Fibroblast of lung (primary cell): ENCODE measurements around the gene SMTNL1. TPM values are rescaled to one million over a fixed set of nuclear protein-coding genes. Genes with fewer than 3 reads are reported as not detected.

Source experiments
- DNase-seq, 2 donors: peaks; one replicate each; pipeline versions ENCODE4 v3.0.0 to v3.0.0-alpha.2; 2010; ENCODE audit warnings: low read depth in 2 of 2
- H2AFZ ChIP-seq: 2 replicates; pipeline ENCODE4 v1.5.1; 2012; ENCODE audit warnings: low read length, control low read depth, inconsistent platforms
- H3K27ac ChIP-seq: 2 replicates; pipeline ENCODE4 v1.5.1; 2011; ENCODE audit warnings: low read length, control low read depth; ENCODE audit not compliant: insufficient read depth
- H3K27me3 ChIP-seq: 2 replicates; pipeline ENCODE4 v1.5.1; 2011; ENCODE audit warnings: mild to moderate bottlenecking, low read length; ENCODE audit not compliant: control insufficient read depth, insufficient read depth
- H3K36me3 ChIP-seq: 2 replicates; pipeline ENCODE4 v1.5.1; 2011; ENCODE audit warnings: low read length; ENCODE audit not compliant: control insufficient read depth, insufficient read depth
- H3K4me1 ChIP-seq: 2 replicates; pipeline ENCODE4 v1.5.1; 2011; ENCODE audit warnings: low read length; ENCODE audit not compliant: control insufficient read depth, insufficient read depth; ENCODE audit errors: extremely low read depth
- H3K4me2 ChIP-seq: 2 replicates; pipeline ENCODE4 v1.5.1; 2011; ENCODE audit warnings: low read length, control low read depth; ENCODE audit not compliant: insufficient read depth; ENCODE audit errors: extremely low read depth
- H3K4me3 ChIP-seq, 4 experiments: fragments of 200-600 bp in 1 of 4; sonication (generic) in 1 of 4; replicated peaks in 1 of 4; 2 replicates each; pipeline ENCODE4 v1.5.1; 2011 to 2016; ENCODE audit warnings: low read length in 4 of 4, low read depth in 3 of 4, mild to moderate bottlenecking in 3 of 4, control low read depth in 2 of 4, inconsistent platforms in 1 of 4, mixed read lengths in 1 of 4; ENCODE audit not compliant: insufficient read depth in 1 of 4; ENCODE audit errors: control extremely low read depth in 1 of 4
- H3K79me2 ChIP-seq: 2 replicates; pipeline ENCODE4 v1.5.1; 2012; ENCODE audit warnings: mild to moderate bottlenecking, low read length, inconsistent platforms; ENCODE audit not compliant: control insufficient read depth, insufficient read depth
- H3K9ac ChIP-seq: 2 replicates; pipeline ENCODE4 v1.5.1; 2011; ENCODE audit warnings: mild to moderate bottlenecking, low read length, control low read depth; ENCODE audit not compliant: insufficient read depth
- H3K9me3 ChIP-seq: 2 replicates; pipeline ENCODE4 v1.5.1; 2012; ENCODE audit warnings: low read depth, low read length; ENCODE audit not compliant: control insufficient read depth, insufficient read depth
- H4K20me1 ChIP-seq: 2 replicates; pipeline ENCODE4 v1.5.1; 2011; ENCODE audit warnings: low read length; ENCODE audit not compliant: control insufficient read depth, insufficient read depth; ENCODE audit errors: extremely low read depth
- EZH2 ChIP-seq: IDR thresholded peaks from 2 replicates; pipeline ENCODE4 v1.5.1; 2012; ENCODE audit warnings: low read length, control low read depth, mild to moderate bottlenecking; ENCODE audit errors: missing control alignments
- polyA plus RNA-seq, 2 donors: library from polyadenylated mRNA; depleted of rRNA in 1 of 2; stranded (reverse) in 1 of 2; unstranded in 1 of 2; fragments of >200 nt; gene quantifications; 2 replicates each; pipeline ENCODE4 v1.2.1, GENCODE V29; 2011 to 2012; ENCODE audit warnings: missing spikeins in 1 of 2
- total RNA-seq: library from RNA; depleted of rRNA; stranded (reverse); fragments of >200 nt; gene quantifications from 2 replicates; pipeline ENCODE4 v1.2.1, GENCODE V29; 2014
- TF ChIP-seq, protein P1 (sequence below), 2 donors: IDR thresholded peaks in 1 of 2; conservative IDR thresholded peaks in 1 of 2; 1 replicate in 1 of 2; 2 replicates in 1 of 2; pipeline ENCODE4 v1.5.1; 2011 to 2012; ENCODE audit warnings: low read length in 2 of 2, control low read depth in 1 of 2, inconsistent platforms in 1 of 2, low read depth in 1 of 2, mild to moderate bottlenecking in 1 of 2

SMTNL1 gene
- total and polyA plus RNA-seq, 2 donors (not counting 1 experiment from before 2014, with no cell fraction given) = not detected

DNA sequence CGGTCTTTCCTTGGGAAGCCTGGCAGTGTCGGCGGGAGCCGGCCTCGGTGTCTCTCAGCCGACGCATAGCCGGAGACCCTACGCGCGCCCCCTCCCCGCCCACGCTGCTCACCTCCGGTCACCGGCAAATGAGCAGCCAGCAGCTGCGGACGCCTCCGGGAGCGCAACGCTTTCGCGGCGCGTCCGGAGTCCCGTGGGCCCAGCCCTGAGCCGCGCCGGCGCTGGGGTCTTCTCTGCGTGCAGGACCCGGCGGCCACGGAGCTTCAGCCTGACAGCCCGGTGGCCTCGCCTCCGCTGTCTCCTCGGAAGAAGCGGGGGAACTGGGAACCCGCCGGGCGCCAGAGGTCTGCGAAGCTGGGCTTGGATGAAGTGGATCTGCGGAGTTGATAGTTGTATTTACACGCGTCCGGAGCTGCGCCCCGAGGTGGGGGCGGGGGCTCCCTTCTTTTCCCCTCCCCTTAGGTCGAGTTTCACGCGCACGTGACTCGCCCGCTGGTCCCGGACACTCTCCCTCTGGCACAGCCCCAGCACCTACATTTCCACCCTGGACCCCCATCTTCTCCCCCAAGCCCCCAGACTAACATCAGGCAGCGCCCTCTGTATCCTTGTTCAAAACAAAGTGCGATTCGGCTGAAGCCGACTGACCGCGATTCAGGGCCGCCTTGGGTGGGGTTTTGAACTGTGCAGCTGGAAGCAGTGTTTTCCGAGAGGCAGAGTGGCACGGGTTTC lies 21.9 kb upstream of the SMTNL1 start, which contains the start of gene SLC43A1:
TSS of gene SLC43A1 (minus strand) at position 371 of the 729 bp plus-strand sequence. CDS start 1,591 bp downstream, outside the sequence.
- TF ChIP-seq, protein P1, sequence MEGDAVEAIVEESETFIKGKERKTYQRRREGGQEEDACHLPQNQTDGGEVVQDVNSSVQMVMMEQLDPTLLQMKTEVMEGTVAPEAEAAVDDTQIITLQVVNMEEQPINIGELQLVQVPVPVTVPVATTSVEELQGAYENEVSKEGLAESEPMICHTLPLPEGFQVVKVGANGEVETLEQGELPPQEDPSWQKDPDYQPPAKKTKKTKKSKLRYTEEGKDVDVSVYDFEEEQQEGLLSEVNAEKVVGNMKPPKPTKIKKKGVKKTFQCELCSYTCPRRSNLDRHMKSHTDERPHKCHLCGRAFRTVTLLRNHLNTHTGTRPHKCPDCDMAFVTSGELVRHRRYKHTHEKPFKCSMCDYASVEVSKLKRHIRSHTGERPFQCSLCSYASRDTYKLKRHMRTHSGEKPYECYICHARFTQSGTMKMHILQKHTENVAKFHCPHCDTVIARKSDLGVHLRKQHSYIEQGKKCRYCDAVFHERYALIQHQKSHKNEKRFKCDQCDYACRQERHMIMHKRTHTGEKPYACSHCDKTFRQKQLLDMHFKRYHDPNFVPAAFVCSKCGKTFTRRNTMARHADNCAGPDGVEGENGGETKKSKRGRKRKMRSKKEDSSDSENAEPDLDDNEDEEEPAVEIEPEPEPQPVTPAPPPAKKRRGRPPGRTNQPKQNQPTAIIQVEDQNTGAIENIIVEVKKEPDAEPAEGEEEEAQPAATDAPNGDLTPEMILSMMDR (conservative IDR thresholded peaks at IDR 0.05 in 1 of 2, IDR thresholded peaks at IDR 0.05 in 1 of 2; ENCODE audit: low read depth in 1 of 2, low read length in 2 of 2) = peak in 1 of 2 donors; percentile 9
- no peak for TF ChIP-seq EZH2
- H3K4me1 ChIP-seq = peaks cover 3% of the 10 kb centered on the region
- peak; percentile 58 to 72 for DNase-seq
- H3K79me2 ChIP-seq = no peaks in the 10 kb centered on the region
- H3K27me3 ChIP-seq = no peaks in the 10 kb centered on the region
- peak within 1 kb of the TSS; percentile 80 to 92 (median 88) for H3K4me3 ChIP-seq
- peak within 1 kb of the TSS; percentile 50 for H3K27ac ChIP-seq
- H3K36me3 ChIP-seq = peaks cover 3% of the 10 kb centered on the region
- H3K9ac ChIP-seq = peak within 1 kb of the TSS; percentile 69
- H2AFZ ChIP-seq = peak within 1 kb of the TSS; percentile 87
- no peaks in the 10 kb centered on the region for H3K9me3 ChIP-seq
- no peaks in the 10 kb centered on the region for H4K20me1 ChIP-seq
- peak within 1 kb of the TSS; percentile 91 for H3K4me2 ChIP-seq

DNA sequence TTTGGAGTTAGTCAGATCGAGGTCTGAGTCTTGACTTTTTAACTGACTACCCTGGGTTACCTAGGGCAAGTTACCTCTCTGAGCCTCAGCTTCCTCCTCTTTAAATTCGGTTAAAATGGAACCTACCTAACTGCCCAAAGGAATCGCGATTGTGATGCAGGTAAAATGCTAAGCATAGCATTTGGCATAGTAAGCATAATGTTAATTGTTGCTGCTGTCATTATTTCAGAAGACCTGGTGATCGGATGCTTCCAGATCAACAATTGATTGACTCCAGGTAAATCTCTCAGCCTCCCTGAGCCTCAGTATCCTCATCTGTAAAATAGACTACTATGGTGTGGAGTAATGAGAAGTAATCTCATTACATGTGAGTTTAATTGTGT lies 21.3 kb upstream of the SMTNL1 start:
- H3K9me3 ChIP-seq = no peaks in the 10 kb centered on the region
- TF ChIP-seq, protein P1 (conservative IDR thresholded peaks at IDR 0.05 in 1 of 2, IDR thresholded peaks at IDR 0.05 in 1 of 2; ENCODE audit: low read depth in 1 of 2, low read length in 2 of 2) = no peak
- no peak for TF ChIP-seq EZH2
- no peaks in the 10 kb centered on the region for H3K27me3 ChIP-seq
- peak overlapping the region; percentile 87 for H2AFZ ChIP-seq
- no peak for DNase-seq
- H3K4me2 ChIP-seq = peak overlapping the region; percentile 91
- H4K20me1 ChIP-seq = no peaks in the 10 kb centered on the region
- peak overlapping the region; percentile 50 for H3K27ac ChIP-seq
- peak overlapping the region; percentile 80 to 92 (median 88) for H3K4me3 ChIP-seq
- H3K9ac ChIP-seq = peak overlapping the region; percentile 69
- H3K4me1 ChIP-seq = peaks cover 3% of the 10 kb centered on the region
- peaks cover 3% of the 10 kb centered on the region for H3K36me3 ChIP-seq
- no peaks in the 10 kb centered on the region for H3K79me2 ChIP-seq

DNA sequence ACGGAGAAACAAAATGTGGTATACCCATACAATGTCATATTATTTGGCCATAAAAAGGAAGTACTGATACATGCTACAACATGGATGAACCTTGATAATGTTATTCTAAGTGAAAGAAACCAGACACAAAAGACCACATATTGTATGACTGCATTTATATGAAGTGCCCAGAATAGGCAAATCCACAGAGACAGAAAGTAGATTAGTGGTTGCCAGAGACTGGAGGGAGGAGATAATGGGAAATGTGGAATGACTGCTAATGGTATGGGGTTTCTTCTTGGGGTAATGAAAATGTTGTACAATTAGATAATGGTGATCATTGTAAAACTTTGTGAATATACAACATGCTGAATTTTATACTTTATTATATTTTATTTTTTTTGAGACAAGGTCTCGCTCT lies 16.3 kb upstream of the SMTNL1 start:
- no peaks in the 10 kb centered on the region for H3K27me3 ChIP-seq

More for the DNA sequence above, 16.3 kb upstream of the SMTNL1 start:
- Histone ChIP-seq H2AFZ (no peak overlapping the region), H3K4me3 (no peak overlapping the region), H3K79me2 (no peaks in the 10 kb centered on the region), H3K9me3 (no peaks in the 10 kb centered on the region), H4K20me1 (no peaks in the 10 kb centered on the region), H3K4me2 (no peak overlapping the region), H3K9ac (no peak overlapping the region), H3K27ac (no peak overlapping the region), H3K4me1 (peaks cover under 1% of the 10 kb centered on the region), H3K36me3 (no peaks in the 10 kb centered on the region)
- no peak for DNase-seq
- TF ChIP-seq, protein P1 (conservative IDR thresholded peaks at IDR 0.05 in 1 of 2, IDR thresholded peaks at IDR 0.05 in 1 of 2; ENCODE audit: low read depth in 1 of 2, low read length in 2 of 2) = no peak
- TF ChIP-seq EZH2 = no peak
